PC-3 (cell line): ENCODE measurements around the gene SGPL1. TPM values are rescaled to one million over a fixed set of nuclear protein-coding genes. Genes with fewer than 3 reads are reported as not detected.

ENCODE experiments used
- ATAC-seq: fragments of 200-7000 bp; cut with Tn5 transposase; 2 replicates; pipeline ENCODE4 v1.9.1; 2020; ENCODE audit warnings: mild to moderate bottlenecking, moderate library complexity
- BruUV-seq: library from RNA; stranded (reverse); fragments of 400-500 nt; replicated peaks from 2 replicates; lab custom pipeline; 2021; lab: Mats Ljungman, UMichigan
- CTCF ChIA-PET: fragments of 300-600 bp; sonication (Branson Sonifier 250); formaldehyde crosslinking; loops from one replicate; lab custom pipeline; 2022; ENCODE audit warnings: antibody characterized with exemption; lab: Charles Lee
- POLR2A ChIA-PET: fragments of 300-600 bp; sonication (Branson Sonifier 250); formaldehyde crosslinking; loops from one replicate; lab custom pipeline; 2022; ENCODE audit warnings: antibody characterized with exemption; ENCODE audit not compliant: unreplicated experiment; lab: Charles Lee
- DNase-seq: peaks from one replicate; pipeline ENCODE4 v3.0.0-alpha.2; 2015
- H2AFZ ChIP-seq: fragments of 300-600 bp; sonication (generic); 2 replicates; pipeline ENCODE4 v1.6.0; 2016; ENCODE audit warnings: antibody characterized with exemption, low read length
- H3F3A ChIP-seq: fragments of 300-600 bp; sonication (generic); one replicate; pipeline ENCODE4 v1.6.0; 2017; ENCODE audit warnings: antibody characterized with exemption, low read length, control low read depth, mild to moderate bottlenecking; ENCODE audit not compliant: unreplicated experiment
- H3K27ac ChIP-seq: fragments of 300-600 bp; sonication (generic); 2 replicates; pipeline ENCODE4 v1.5.1; 2016; ENCODE audit warnings: mild to moderate bottlenecking, low read length
- H3K27me3 ChIP-seq: fragments of 300-600 bp; sonication (generic); 2 replicates; pipeline ENCODE4 v1.6.1; 2016; ENCODE audit warnings: low read length, mixed read lengths
- H3K36me3 ChIP-seq: fragments of 300-600 bp; sonication (generic); 2 replicates; pipeline ENCODE4 v1.6.1; 2016; ENCODE audit warnings: low read depth, mixed run types, low read length, mixed read lengths
- H3K4me1 ChIP-seq: fragments of 300-600 bp; sonication (generic); 2 replicates; pipeline ENCODE4 v1.5.1; 2016; ENCODE audit warnings: low read length; ENCODE audit not compliant: insufficient read depth
- H3K4me2 ChIP-seq: fragments of 300-600 bp; sonication (generic); 2 replicates; pipeline ENCODE4 v1.6.0; 2016; ENCODE audit warnings: low read length
- H3K4me3 ChIP-seq: fragments of 300-600 bp; sonication (generic); 2 replicates; pipeline ENCODE4 v1.5.1; 2016; ENCODE audit warnings: mild to moderate bottlenecking, low read length, mixed read lengths
- H3K79me2 ChIP-seq: fragments of 300-600 bp; sonication (generic); 2 replicates; pipeline ENCODE4 v1.6.1; 2017; ENCODE audit warnings: low read length, mixed read lengths
- H3K9ac ChIP-seq: fragments of 300-600 bp; sonication (generic); 2 replicates; pipeline ENCODE4 v1.6.0; 2016; ENCODE audit warnings: mild to moderate bottlenecking, low read length
- H3K9me2 ChIP-seq: fragments of 300-600 bp; sonication (generic); replicated peaks from 2 replicates; pipeline ENCODE4 v1.6.1; 2016; ENCODE audit warnings: mixed run types, low read length, mixed read lengths
- H3K9me3 ChIP-seq: fragments of 300-600 bp; sonication (generic); 2 replicates; pipeline ENCODE4 v1.6.1; 2016; ENCODE audit warnings: low read length, mixed read lengths
- H4K20me1 ChIP-seq: fragments of 300-600 bp; sonication (generic); 2 replicates; pipeline ENCODE4 v1.6.1; 2016; ENCODE audit warnings: low read length, mixed read lengths
- EZH2 ChIP-seq: fragments of 300-600 bp; sonication (generic); IDR thresholded peaks from one replicate; pipeline ENCODE4 v1.6.1; 2017; ENCODE audit warnings: antibody characterized with exemption, mild to moderate bottlenecking, low read length; ENCODE audit not compliant: unreplicated experiment
- EZH2phosphoT487 ChIP-seq: fragments of 300-600 bp; sonication (generic); IDR thresholded peaks from 2 replicates; pipeline ENCODE4 v1.6.1; 2018; ENCODE audit warnings: mild to moderate bottlenecking, antibody characterized with exemption, low read length, borderline replicate concordance
- intact Hi-C: fragments of 100-400 bp; cut with micrococcal nuclease; formaldehyde crosslinking; loops from 2 replicates; pipeline ENCODE4 v1.9.0; 2023
- total RNA-seq: library from RNA; depleted of rRNA; stranded (reverse); fragments of >200 nt; gene quantifications from 2 replicates; pipeline ENCODE4 v1.2.3, GENCODE V29; 2014
- TF ChIP-seq, protein P1 (sequence below): fragments of 300-600 bp; sonication (generic); conservative IDR thresholded peaks from 2 replicates; pipeline ENCODE4 v1.5.1; 2017; ENCODE audit warnings: antibody characterized with exemption, low read depth, mild to moderate bottlenecking, low read length

The SGPL1 gene
- total RNA-seq, 1 experiment from 2014 or later = 77.6 TPM

GRCh38 chr10:70927189-70927943, 111.6 kb downstream of the SGPL1 start:
- no TSS peak for BruUV-seq
- Histone ChIP-seq H3K4me2 (no peak overlapping the region), H3K9me3 (no peaks in the 10 kb centered on the region), H3K27me3 (no peaks in the 10 kb centered on the region), H3K27ac (no peak overlapping the region), H3K9me2 (no peaks in the 10 kb centered on the region), H4K20me1 (no peaks in the 10 kb centered on the region), H3K36me3 (no peaks in the 10 kb centered on the region), H3K79me2 (no peaks in the 10 kb centered on the region), H3K4me3 (no peak overlapping the region), H3K9ac (no peak overlapping the region), H3F3A (no peaks in the 10 kb centered on the region), H2AFZ (no peak overlapping the region), H3K4me1 (peaks cover 22% of the 10 kb centered on the region)
- CTCF ChIA-PET = no interaction called here
- intact Hi-C loops = no loop called here
- ATAC-seq (no peak), DNase-seq (no peak)
- TF ChIP-seq EZH2 (no peak), EZH2phosphoT487 (no peak)
- TF ChIP-seq, protein P1, sequence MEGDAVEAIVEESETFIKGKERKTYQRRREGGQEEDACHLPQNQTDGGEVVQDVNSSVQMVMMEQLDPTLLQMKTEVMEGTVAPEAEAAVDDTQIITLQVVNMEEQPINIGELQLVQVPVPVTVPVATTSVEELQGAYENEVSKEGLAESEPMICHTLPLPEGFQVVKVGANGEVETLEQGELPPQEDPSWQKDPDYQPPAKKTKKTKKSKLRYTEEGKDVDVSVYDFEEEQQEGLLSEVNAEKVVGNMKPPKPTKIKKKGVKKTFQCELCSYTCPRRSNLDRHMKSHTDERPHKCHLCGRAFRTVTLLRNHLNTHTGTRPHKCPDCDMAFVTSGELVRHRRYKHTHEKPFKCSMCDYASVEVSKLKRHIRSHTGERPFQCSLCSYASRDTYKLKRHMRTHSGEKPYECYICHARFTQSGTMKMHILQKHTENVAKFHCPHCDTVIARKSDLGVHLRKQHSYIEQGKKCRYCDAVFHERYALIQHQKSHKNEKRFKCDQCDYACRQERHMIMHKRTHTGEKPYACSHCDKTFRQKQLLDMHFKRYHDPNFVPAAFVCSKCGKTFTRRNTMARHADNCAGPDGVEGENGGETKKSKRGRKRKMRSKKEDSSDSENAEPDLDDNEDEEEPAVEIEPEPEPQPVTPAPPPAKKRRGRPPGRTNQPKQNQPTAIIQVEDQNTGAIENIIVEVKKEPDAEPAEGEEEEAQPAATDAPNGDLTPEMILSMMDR = no peak
- POLR2A ChIA-PET = no interaction called here

- CTCF ChIA-PET = no interaction called here
- no TSS peak for BruUV-seq
- POLR2A ChIA-PET = no interaction called here
Observed at GRCh38 chr10:70928140-70928539, 112.4 kb downstream of the SGPL1 start.

More at GRCh38 chr10:70928140-70928539, 112.4 kb downstream of the SGPL1 start:
- Histone ChIP-seq H3F3A (no peaks in the 10 kb centered on the region), H3K4me1 (peaks cover 22% of the 10 kb centered on the region), H3K4me3 (no peak overlapping the region), H3K79me2 (no peaks in the 10 kb centered on the region), H3K9me3 (no peaks in the 10 kb centered on the region), H2AFZ (no peak overlapping the region), H3K27me3 (no peaks in the 10 kb centered on the region), H3K36me3 (no peaks in the 10 kb centered on the region), H3K4me2 (no peak overlapping the region), H4K20me1 (no peaks in the 10 kb centered on the region), H3K27ac (no peak overlapping the region), H3K9ac (no peak overlapping the region), H3K9me2 (no peaks in the 10 kb centered on the region)
- DNase-seq (no peak), ATAC-seq (no peak)
- no peak for TF ChIP-seq EZH2phosphoT487
- no peak for TF ChIP-seq EZH2
- TF ChIP-seq, protein P1 = no peak
- intact Hi-C loops = no loop called here
